Measurements from ENCODE around the gene AQP3.
"Not testable (repeated sequence)": the region's sequence is repeated elsewhere in the genome, so short reads cannot be mapped to it uniquely, and the experiment has no call there.

Gene AQP3

GRCh38 chr9:33446946-33447798 lies at the start of gene AQP3:
TSS of gene AQP3 (minus strand) at chr9:33447593. CDS start at chr9:33447530, 63 bp downstream.
- no peak for FAIRE-seq

GRCh38 chr9:33493819-33494218 lies 46.4 kb upstream of the AQP3 start:
- not testable (repeated sequence) for FAIRE-seq; DNase-seq (ENCODE audit: extremely low spot score, insufficient read length, low read depth)

More at GRCh38 chr9:33446946-33447798, at the start of gene AQP3:
- DNase-seq (ENCODE audit: extremely low spot score, insufficient read length, low read depth), result peak; percentile 30

GRCh38 chr9:33489066-33489465 lies 41.7 kb upstream of the AQP3 start:
- no peak for FAIRE-seq

GRCh38 chr9:33485312-33485711 lies 37.9 kb upstream of the AQP3 start:
- DNase-seq (ENCODE audit: extremely low spot score, insufficient read length, low read depth); FAIRE-seq: not testable (repeated sequence)

More at GRCh38 chr9:33489066-33489465, 41.7 kb upstream of the AQP3 start:
- DNase-seq (ENCODE audit: extremely low spot score, insufficient read length, low read depth), result no peak

- DNase-seq (ENCODE audit: extremely low spot score, insufficient read length, low read depth) (no peak), FAIRE-seq (no peak)
These were observed 33.6 kb upstream of the AQP3 start for GRCh38 chr9:33480976-33481375.

GRCh38 chr9:33480106-33480505 lies 32.7 kb upstream of the AQP3 start:
- no peak for DNase-seq (ENCODE audit: extremely low spot score, insufficient read length, low read depth)
- no peak for FAIRE-seq

GRCh38 chr9:33476503-33476902 lies 29.1 kb upstream of the AQP3 start:
- DNase-seq (ENCODE audit: extremely low spot score, insufficient read length, low read depth) (no peak), FAIRE-seq (no peak)

GRCh38 chr9:33475357-33475756 lies 28.0 kb upstream of the AQP3 start:
- DNase-seq (ENCODE audit: extremely low spot score, insufficient read length, low read depth) (no peak), FAIRE-seq (no peak)

GRCh38 chr9:33473643-33474352 lies 26.4 kb upstream of the AQP3 start, which contains the start of gene NOL6:
TSS of gene NOL6 (minus strand) at chr9:33473924. CDS start at chr9:33473842, 82 bp downstream.
- peak; percentile 100 for FAIRE-seq
- DNase-seq (ENCODE audit: extremely low spot score, insufficient read length, low read depth), result peak; percentile 94

- DNase-seq (ENCODE audit: extremely low spot score, insufficient read length, low read depth), result no peak
- no peak for FAIRE-seq
These were observed 25.7 kb upstream of the AQP3 start for GRCh38 chr9:33472881-33473615.

GRCh38 chr9:33472171-33472880 lies 24.9 kb upstream of the AQP3 start:
- FAIRE-seq, result no peak
- DNase-seq (ENCODE audit: extremely low spot score, insufficient read length, low read depth), result no peak

- DNase-seq (ENCODE audit: extremely low spot score, insufficient read length, low read depth), result no peak
- no peak for FAIRE-seq
These were observed 24.0 kb upstream of the AQP3 start for GRCh38 chr9:33471361-33471760.

GRCh38 chr9:33469891-33470290 lies 22.5 kb upstream of the AQP3 start:
- no peak for FAIRE-seq

GRCh38 chr9:33468797-33469621 lies 21.6 kb upstream of the AQP3 start:
- no peak for FAIRE-seq

More at GRCh38 chr9:33469891-33470290, 22.5 kb upstream of the AQP3 start:
- no peak for DNase-seq (ENCODE audit: extremely low spot score, insufficient read length, low read depth)

GRCh38 chr9:33468215-33468730 lies 20.9 kb upstream of the AQP3 start:
- FAIRE-seq, result no peak
- DNase-seq (ENCODE audit: extremely low spot score, insufficient read length, low read depth), result no peak

More at GRCh38 chr9:33468797-33469621, 21.6 kb upstream of the AQP3 start:
- no peak for DNase-seq (ENCODE audit: extremely low spot score, insufficient read length, low read depth)

GRCh38 chr9:33467526-33467925 lies 20.1 kb upstream of the AQP3 start:
- FAIRE-seq (no peak), DNase-seq (ENCODE audit: extremely low spot score, insufficient read length, low read depth) (no peak)

GRCh38 chr9:33466565-33467495 lies 19.4 kb upstream of the AQP3 start:
- DNase-seq (ENCODE audit: extremely low spot score, insufficient read length, low read depth) (no peak), FAIRE-seq (peak; percentile 39)
